ENCODE measurements around the gene LDB3.
"Not testable (repeated sequence)": the region's sequence is repeated elsewhere in the genome, so short reads cannot be mapped to it uniquely, and the experiment has no call there.

The LDB3 gene, protein sequence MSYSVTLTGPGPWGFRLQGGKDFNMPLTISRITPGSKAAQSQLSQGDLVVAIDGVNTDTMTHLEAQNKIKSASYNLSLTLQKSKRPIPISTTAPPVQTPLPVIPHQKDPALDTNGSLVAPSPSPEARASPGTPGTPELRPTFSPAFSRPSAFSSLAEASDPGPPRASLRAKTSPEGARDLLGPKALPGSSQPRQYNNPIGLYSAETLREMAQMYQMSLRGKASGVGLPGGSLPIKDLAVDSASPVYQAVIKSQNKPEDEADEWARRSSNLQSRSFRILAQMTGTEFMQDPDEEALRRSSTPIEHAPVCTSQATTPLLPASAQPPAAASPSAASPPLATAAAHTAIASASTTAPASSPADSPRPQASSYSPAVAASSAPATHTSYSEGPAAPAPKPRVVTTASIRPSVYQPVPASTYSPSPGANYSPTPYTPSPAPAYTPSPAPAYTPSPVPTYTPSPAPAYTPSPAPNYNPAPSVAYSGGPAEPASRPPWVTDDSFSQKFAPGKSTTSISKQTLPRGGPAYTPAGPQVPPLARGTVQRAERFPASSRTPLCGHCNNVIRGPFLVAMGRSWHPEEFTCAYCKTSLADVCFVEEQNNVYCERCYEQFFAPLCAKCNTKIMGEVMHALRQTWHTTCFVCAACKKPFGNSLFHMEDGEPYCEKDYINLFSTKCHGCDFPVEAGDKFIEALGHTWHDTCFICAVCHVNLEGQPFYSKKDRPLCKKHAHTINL

DNA sequence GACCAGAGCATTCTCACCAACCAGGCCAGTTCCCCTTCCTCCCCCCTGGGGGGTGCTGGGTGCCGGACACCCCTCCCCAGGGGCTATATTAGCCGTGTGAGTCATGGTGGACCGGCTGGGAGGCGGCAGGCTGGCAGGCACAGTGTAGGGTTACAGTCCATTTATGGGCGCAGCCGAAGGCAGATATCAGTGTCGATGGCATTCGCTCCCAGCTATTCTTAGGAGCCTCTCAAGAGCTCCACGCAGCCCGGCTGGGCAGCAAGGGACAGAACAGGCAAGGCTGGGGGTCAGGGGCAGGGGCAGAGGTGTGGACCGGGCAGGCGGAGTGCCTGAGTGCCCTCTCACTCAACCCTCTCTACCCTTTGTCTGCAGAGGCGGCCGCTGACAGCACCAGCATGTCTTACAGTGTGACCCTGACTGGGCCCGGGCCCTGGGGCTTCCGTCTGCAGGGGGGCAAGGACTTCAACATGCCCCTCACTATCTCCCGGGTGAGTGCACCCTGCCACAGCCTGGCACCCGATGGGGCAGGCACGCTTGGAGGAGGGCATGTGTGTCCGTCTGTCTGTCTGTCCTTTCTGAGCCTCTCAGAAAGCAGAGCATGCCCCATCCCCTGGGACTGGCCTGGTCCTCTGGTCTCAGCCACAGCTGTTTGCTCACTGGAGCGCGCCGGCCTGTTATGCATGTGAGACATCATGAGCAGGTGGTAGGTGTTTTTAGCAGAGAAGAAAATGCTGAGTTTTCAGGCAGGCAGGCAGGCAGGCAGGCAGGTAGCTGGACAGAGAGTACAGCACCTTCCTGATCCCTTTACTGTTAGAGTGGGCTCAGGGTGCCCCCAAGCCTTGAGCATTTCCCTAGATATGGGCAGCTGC, at the start of gene LDB3:
LDB3 (plus strand) TSS at position 215 of the 869 bp plus-strand sequence; CDS start at position 396, 181 bp downstream.
- no peak for DNase-seq

DNA sequence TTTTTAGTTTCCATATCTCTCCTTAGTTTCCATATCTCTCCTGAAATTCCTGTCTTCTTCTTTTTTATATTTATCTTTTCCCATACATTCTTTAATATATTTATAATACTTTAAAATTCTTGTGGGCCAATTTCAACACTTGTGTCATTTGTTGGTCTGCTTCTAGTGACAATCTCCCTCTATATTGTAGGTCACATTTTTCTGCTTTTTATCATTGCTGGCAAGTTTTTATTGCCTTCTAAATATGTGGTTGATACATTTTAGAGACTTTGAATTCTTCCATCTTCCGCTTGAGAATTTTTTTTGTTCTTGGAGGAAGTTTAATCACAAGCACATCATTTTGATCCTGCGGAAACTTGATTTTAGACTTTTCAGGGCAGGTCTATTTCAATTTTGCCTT, 40.0 kb upstream of the LDB3 start:
- DNase-seq: no peak

DNA sequence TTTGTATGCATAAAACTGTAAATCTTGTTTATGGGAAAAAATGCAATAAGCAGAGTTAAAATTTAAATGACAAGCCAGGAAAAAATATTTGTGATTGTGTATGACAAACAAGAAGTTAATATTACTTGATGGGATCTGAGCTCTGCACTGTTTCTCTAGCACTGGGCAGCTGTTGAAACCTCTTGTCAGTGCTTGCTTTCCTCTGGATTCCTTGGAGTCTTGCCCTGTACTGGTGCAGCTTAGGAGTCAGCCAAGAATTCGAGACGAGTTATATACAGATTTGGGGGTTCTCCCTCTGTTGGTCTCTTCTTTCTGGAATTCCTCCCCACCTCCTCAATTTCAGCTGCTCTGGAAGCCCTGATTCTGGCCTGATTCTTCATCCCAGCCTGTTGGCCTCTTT, 38.2 kb upstream of the LDB3 start:
- DNase-seq: no peak

DNA sequence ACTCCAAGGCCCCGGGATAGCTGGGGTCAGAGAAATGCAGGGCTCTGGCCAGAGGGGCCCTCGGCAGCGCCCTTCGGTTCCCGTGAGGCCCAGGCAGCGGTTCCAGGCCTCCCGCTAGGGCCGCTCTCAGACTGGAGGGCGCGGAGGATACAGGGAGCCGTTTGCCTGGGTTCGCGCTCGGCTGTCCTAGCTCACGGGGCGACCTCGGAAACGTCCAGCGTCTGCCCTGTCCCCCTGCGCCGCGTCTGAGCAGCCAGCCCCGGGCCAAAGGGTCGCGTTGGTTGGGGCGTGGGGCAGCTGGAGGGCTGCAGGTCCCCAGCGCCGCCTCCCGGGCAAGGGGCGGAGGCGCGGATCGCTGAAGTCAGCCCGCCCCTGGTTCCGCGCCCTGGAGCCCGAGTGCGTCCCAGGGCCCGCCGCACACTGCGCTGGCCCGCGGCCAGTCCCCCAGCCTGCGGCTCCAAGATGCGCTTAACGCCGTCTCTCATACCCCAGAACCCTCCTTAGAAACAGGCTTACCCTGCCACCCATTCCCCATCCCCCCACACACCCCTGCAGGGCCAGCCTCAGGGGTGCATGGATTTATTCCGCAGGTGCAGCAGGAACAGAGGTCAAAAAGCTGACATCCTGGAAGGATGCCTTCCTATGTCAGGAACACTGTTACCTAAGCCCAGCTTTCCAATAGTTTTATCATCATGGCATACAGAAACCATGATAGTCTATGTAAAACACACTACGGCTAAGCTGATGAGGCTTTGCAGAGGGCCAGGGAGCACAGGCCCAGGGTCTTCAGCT, 36.1 kb upstream of the LDB3 start:
- DNase-seq: no peak

DNA sequence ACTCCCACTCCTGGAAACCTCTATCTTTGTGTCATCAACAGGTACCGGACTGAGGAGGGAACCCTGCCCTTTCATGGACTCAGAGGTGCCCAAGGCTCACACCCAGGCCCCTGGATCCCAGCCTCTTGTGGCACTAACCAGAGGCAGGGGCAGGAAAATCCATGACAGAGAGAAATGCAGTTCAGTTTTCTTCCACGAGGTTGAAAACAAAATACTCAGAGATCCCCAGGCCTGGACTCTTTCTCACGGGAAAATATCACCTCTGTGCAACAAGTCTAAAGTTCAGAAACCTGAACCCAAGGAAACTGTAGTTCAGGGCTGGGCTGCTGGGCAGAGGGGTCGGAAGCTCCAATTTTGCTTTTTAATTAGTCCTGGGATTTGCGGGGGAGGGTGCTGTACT, 35.4 kb upstream of the LDB3 start:
- no peak for DNase-seq

DNA sequence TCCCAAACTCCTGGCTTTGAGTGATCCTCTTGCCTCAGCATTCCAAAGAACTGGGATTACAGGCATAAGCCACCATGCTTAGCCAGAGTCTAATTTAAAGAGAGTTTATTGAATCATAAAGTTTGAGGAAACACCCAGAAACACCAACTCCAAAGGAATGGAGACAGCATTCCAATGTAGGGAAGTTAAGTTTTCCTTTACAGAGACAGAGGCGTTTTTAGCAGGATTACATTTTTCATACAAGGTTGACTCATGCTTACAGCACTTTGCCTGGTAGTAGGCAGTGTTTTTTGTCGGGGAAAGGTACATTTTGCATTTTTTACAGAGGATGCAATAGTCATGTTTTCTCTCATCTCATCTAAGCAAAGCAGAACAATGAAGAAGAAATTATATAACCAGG, 32.9 kb upstream of the LDB3 start:
- DNase-seq: no peak

DNA sequence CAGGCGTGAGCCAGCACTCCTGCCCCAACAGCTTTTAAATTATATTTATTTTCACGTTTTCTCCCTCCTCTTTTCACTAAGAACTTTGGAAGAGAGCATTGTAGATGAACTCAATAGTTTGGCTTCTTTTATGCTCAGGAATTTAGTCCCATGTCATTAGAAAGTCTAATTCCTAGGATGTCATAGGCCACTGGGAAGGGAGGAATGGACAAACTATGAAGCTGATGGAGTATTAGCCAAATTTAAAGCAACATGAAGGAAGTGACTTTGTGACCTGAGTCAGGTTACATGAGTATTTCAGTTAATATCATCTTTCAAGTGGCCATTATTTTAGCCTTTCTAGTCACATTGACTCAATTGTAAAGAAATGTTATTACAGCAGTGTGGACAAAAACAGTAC, 32.0 kb upstream of the LDB3 start:
- no peak for DNase-seq

DNA sequence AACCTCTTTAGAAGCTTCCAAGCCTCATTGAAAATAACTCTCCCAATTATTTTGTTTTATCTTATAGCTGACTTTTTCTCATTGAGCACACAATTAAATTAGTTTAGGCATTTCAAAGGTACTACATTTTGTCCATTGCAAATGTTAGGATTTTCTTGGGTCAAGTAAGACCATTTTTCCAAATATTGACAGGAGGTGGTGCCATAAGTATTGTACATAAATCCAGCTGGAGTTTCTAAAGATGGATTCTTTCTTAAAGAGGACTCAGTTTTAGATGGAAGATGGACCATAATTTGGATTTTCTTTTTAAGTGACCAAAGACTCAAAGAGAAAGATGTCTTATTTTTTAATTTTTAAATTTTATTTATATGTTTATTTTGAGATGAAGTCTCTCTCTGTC, 26.3 kb upstream of the LDB3 start:
- DNase-seq: no peak

DNA sequence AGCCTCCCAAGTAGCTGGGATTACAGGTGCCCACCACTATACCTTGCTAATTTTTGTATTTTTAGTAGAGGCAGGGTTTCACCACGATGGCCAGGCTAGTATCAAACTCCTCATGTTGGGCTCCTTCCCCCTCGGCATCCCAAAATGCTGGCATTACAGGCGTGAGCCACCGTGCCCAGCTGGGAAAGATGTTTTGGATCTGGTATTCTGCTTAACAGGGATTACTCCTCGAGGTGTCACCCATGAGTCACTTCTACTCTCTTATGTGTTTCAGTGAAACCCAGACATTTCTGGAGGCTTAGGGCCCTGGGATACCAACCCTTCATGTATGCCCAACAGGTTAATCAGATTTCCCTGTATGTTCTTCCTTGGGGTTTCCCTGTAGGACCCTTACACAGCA, 25.8 kb upstream of the LDB3 start:
- no peak for DNase-seq

DNA sequence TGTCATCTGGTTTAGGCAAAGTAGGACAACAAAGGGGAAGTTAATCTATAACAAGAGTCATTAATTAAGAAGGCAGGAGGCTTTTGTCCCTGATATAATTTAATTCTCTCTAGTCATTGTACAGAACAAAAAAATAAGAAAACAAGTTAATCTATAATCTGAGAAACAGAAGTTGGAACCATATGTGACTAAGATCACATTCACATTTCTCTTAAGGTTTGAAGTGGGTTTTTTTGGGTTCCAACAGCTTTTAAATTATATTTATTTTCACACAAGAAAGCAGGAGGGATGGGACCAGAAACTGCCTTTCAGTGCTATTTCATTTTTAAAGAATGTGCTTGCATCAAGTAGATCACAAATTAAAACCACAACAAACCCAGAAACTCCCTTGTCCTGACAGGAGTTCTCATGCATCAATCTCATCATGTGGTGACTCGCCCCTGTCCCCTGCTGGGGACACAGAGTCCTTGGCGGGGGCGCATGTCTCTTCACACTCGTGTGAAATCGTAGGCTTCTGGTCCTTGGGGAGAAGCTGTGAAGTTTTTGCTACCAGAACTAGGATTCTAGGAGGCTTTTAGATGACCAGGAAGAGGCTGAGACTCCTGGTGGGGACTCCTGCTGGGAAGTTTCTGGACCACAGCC, 24.0 kb upstream of the LDB3 start:
- no peak for DNase-seq

DNA sequence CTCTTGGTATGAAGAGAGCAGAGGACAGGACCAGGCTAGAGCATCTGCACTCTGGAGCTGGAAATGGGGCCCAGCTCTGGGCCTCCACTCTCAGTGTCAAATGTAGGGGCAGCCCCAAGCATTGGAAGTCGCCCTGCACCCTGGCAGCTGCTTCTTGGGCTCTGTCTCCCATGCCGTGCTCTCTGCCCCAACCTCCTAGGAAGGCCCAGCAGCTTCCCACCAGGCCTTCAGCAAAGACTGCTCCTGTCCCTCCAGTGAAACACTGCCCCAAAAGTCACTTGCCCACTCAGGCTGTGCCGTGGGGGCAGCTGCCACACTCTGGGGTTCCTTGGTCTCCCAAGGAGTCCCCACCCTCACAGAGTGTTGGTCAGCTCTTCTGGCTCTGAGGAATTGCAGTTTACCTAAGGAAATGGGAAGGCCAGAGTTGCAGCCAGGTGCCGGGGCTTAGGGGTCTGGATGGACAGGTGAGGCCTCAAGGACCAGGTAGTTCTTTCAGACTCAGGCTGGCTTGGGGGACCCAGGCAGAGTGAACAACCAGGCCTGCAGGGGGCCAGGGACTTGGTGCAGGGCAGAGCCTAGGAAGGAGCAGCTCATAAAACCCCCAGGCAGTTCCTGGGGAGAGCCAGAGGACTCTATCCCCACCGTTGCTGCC, 23.4 kb upstream of the LDB3 start:
- DNase-seq: no peak

DNA sequence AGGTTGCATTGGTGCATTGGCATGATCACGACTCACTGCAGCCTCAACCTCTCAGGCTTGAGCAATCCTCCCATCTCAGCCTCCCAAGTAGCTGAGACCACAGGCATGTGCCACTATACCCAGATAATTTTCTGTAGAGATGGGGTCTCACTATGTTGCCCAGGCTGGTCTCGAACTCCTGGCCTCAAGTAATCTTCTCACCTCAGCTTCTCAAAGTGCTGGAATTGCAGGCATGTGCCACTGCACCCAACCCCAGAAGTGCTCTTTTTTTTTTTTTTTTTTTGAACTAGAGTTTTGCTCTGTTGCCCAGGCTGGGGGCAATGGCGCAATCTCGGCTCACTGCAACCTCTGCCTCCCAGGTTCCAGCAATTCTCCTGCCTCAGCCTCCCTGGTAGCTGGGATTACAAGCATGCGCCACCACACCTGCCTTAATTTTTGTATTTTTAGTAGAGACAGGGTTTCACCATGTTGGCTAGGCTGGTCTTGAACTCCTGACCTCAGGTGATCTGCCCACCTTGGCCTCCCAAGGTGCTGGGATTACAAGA, 22.6 kb upstream of the LDB3 start:
- not testable (repeated sequence) for DNase-seq

DNA sequence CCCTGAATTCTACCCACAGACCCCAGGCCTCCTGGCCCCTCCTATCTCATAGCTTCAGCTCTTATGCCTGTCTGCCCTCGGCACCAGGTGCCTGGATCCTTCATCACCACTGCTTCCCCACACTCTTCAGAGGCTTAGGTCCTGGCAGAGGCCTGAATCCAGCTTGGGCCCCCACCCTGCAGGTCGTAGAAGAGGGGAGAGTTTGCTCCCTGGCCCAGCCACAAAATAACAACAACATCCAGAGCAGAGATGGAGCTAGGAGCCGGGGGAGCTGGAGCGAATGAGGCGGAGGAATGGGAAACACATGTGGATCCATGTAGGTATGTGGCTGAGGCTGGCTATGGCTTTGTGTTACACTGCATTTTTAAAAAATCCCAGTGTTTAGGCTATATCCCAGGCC, 21.8 kb upstream of the LDB3 start:
- no peak for DNase-seq

DNA sequence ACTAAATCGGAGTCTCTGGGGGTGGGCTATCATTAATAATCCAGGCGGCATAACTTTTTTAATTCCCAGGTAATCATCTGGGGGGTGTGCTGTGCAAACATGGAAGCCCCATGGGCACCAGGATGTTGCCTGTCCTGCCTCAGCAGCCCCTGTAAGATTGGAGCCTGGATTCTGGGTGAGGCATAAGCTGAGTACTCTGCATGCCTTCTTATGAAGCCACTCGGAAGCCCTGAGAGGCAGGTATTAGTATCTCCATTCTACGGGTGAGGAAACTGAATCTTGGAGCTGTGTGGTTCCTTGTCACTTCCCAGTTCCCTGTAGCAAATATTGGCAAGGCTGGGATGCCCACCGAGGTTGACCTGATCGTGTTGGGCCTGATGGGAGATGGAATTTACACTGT, 21.4 kb upstream of the LDB3 start:
- DNase-seq: no peak

DNA sequence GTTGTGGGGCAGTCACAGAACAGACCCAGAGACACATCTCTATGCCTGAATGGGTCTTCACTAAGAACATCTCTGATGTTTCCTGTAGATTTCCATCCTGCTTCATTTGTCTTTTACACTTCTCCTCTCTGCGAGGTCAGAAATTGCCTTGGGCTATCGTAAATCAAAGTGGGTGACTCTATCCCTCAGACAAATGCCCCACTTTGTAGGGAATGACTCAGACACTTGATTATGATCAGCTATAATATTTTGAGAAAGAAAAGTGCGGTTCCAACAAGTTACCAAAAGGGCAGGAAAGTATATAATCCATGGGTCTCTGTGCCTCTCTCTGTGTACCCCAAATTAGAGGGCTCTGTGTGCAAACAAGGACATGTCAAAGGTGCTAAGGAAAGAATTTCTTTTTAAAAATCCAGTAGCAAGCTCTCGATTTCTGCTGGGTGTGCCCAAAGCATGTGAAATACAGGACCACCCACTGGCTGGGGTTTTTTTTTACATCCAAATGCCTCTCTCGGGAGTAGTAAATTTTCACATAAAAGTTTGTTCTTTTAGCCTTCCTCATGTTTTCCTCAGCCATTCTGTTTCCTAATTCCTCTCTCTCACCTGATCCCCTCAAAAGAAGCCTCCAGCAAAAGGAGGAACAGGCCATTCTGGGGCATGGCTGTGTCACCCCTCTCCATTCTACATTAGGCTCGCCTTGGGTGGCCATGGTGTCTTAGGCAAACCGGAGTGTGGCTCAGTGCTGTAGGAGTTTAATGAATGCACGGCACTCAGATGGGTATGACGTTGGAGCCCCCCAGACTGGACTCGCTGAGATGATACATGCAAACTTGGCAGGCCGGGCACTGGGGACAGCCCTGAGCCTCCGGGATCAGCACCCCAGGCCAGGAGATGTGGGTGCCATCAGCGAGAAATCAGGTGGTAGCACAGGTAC, 20.3 kb upstream of the LDB3 start:
- DNase-seq: no peak

DNA sequence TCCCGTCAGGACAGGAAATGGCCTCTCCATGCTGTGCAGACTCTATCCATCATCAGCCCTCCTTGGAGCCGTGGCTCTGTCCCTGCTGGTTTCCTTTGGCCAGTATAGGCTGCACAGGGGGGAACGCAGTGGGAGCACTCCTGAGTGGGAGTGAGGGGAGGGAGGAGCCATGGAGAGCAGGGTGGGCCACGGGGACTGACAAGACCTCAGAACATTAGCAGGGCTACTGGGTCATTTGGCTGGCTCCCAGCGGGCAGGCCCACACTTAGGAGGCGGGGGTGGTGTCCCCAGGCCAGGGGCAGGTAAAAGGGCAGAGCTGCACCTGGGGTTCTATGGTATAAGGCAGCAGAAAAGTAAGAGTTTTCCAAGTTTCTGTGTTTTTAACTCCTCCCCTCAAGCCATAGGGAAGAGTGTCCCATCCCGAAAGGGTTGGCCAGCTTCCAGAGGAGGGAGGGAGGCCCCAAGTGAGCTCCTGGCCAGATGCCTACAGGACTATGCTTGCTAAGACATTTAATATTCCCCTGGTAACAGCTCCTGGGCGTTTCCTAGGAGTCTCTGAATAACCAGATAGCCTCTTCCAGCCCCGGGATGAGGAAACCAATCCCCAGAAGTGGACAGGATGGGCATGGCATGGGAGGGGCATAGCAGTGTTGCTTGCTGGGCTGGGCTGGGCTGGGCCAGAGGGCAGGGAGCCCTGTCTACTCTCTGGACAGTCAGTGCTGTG, 19.4 kb upstream of the LDB3 start:
- no peak for DNase-seq

DNA sequence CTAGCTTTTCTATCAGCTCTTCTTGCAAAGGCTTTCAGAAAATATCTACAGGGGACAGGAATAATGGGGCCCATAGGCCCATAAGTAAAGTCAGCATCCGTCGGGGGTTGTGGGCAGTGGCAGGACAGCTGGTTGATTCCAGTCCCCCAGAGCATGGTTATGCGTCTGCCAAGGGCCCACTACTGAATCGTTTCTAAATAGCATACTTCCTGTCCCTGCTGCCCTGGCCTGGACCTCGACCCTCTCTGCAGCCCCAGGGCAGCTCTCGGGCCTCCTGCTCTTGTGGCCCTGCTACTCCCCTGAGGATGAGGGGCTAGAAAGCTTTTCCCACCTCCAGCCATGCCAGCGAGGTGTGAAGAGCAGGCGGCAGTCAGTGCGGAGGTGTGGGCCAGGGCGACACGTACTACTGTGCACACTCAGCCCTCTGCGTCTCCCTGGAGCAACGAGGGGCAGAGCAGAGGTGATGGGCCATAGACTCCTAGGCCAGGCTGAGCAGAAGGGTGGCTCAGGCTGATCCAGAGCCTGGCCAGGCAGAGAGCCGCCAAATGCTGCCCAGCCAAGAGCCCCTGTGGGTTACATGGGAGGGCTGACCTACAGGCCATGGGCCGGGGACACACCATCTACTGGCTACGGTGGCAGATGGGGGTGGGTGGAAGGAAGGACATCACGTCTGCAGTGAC, 18.7 kb upstream of the LDB3 start:
- no peak for DNase-seq

DNA sequence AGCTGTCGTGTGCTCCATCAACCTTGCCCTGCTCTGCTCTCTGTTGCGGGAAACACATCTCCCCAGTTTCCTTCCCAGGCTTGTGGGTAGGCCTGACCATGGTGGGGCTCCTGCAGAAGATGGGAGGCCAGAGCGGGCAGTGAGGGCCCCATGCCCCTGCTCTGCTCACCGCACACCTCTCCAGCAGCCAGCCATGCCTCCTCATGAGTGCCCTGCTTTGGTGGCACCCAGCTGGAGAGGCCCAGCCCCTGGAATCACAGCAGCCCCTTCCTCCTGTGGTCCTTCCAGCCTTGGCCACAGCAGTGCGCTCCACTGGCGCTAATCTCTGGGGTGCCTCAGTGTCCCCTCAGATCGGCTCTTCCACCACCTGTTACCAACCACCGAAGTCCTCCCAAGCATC, 18.2 kb upstream of the LDB3 start:
- DNase-seq: no peak

DNA sequence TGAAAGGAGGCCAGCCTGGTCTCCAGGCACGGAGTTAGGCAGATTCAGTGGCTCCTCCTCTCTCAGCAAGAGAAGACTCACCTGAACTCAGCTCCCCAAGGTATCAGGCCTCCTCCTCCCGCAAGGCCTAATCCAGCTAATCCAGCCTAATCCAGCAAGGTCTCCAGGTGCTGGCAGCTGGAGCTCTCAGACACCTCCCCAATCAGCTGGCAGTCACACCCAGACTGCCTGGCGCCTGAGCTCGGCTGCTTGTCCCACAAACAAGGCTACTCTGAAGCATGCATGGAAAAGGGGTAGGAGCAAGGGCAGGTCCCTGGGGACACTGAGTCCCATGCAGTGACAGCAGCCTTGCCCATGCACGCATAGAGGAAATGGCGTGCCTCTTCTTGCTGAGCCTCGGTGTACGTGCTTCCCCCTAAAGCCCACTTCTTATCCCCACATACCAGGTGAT, 17.3 kb upstream of the LDB3 start:
- DNase-seq: no peak

Measured in NCI-H2227 treated with DMSO at 0.1 percent for 48 hours (cell line).